ENCODE measurements around the gene HS6ST1. TPM values are rescaled to one million over a fixed set of nuclear protein-coding genes. Genes with fewer than 3 reads are reported as not detected.
"Not testable (repeated sequence)": the region's sequence is repeated elsewhere in the genome, so short reads cannot be mapped to it uniquely, and the experiment has no call there.

The HS6ST1 gene
- total RNA-seq, 2 experiments from 2014 or later = 7.1 to 8.7 TPM

DNA sequence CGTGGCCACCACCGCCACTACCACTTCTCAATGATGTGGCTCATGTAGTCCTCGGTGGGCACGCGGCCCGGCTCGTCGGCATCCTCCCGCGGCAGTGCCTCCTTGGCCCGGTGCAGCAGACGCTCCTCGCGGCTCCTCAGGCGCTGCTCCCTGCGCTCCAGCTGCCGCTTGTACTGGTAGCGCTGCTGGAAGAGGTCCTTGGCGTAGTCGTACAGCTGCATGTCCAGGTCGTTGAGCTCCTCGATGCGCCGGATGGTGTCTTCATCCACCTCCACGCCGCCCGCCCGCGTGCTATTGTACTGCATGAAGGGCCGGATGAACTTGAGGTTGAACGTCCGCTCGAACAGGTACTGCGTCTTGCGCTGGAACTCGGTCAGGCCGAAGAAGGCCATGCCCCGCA lies 50.5 kb downstream of the HS6ST1 start:
- H3K4me1 ChIP-seq (ENCODE audit: insufficient read depth, low read length); intact Hi-C loops (cut with DNase I, micrococcal nuclease); H3K36me3 Mint-ChIP-seq (ENCODE audit: low read depth); H3K9me3 Mint-ChIP-seq; POLR2A ChIA-PET; H3K27ac Mint-ChIP-seq; H3K9me3 ChIP-seq (ENCODE audit: control insufficient read depth in 1 of 2, insufficient read depth in 1 of 2, low read length in 2 of 2); H3K4me1 Mint-ChIP-seq (ENCODE audit: low read depth); H3K27me3 ChIP-seq (ENCODE audit: control insufficient read depth in 1 of 2, insufficient read depth in 2 of 2, low read length in 2 of 2); H3K4me3 ChIP-seq (ENCODE audit: low read length); ATAC-seq (ENCODE audit: poor library complexity); H3K36me3 ChIP-seq (ENCODE audit: insufficient read depth, low read length); CTCF ChIA-PET; H3K4me3 Mint-ChIP-seq; H3K27me3 Mint-ChIP-seq; H3K27ac ChIP-seq (ENCODE audit: low read depth in 1 of 2, low read length in 2 of 2): not testable (repeated sequence)
- peak in 2 of 14 experiments; percentile 8 to 25 for DNase-seq

- H3K27ac Mint-ChIP-seq; ATAC-seq (ENCODE audit: poor library complexity); CTCF ChIA-PET; H3K9me3 ChIP-seq (ENCODE audit: control insufficient read depth in 1 of 2, insufficient read depth in 1 of 2, low read length in 2 of 2); H3K4me3 ChIP-seq (ENCODE audit: low read length); intact Hi-C loops (cut with DNase I, micrococcal nuclease); H3K36me3 Mint-ChIP-seq (ENCODE audit: low read depth); H3K4me3 Mint-ChIP-seq; H3K4me1 ChIP-seq (ENCODE audit: insufficient read depth, low read length); H3K36me3 ChIP-seq (ENCODE audit: insufficient read depth, low read length); H3K27ac ChIP-seq (ENCODE audit: low read depth in 1 of 2, low read length in 2 of 2); H3K4me1 Mint-ChIP-seq (ENCODE audit: low read depth); H3K27me3 ChIP-seq (ENCODE audit: control insufficient read depth in 1 of 2, insufficient read depth in 2 of 2, low read length in 2 of 2); H3K27me3 Mint-ChIP-seq; POLR2A ChIA-PET; H3K9me3 Mint-ChIP-seq: not testable (repeated sequence)
- DNase-seq = peak in 1 of 14 experiments; percentile 32
These were observed 51.0 kb downstream of the HS6ST1 start for GRCh38 chr2:128267649-128268048.

DNA sequence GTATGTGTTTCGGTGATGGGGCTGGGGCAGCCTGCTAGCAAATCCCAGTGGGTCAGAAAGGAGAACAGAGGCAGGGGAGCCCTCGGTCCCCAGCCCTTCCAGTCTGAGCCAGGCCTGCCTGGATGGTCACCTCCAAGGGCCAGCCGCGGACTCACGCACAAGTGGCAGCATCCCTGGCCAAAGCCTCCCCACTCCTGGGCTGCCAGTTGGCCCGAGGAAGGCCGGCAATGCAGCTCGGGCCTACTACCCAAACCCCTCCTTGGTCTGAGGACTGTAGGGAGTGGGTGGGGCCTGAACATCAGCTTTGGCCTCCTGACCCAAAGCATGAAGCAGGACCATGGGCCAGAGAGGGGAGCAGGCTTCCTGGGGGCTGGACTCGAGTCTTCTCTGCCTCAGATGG lies 51.5 kb downstream of the HS6ST1 start:
- H3K27me3 Mint-ChIP-seq; H3K4me1 ChIP-seq (ENCODE audit: insufficient read depth, low read length); H3K4me1 Mint-ChIP-seq (ENCODE audit: low read depth); H3K4me3 ChIP-seq (ENCODE audit: low read length); H3K9me3 Mint-ChIP-seq; H3K36me3 Mint-ChIP-seq (ENCODE audit: low read depth); H3K27ac ChIP-seq (ENCODE audit: low read depth in 1 of 2, low read length in 2 of 2); ATAC-seq (ENCODE audit: poor library complexity); H3K9me3 ChIP-seq (ENCODE audit: control insufficient read depth in 1 of 2, insufficient read depth in 1 of 2, low read length in 2 of 2); H3K27me3 ChIP-seq (ENCODE audit: control insufficient read depth in 1 of 2, insufficient read depth in 2 of 2, low read length in 2 of 2); H3K4me3 Mint-ChIP-seq; POLR2A ChIA-PET; H3K27ac Mint-ChIP-seq; CTCF ChIA-PET; intact Hi-C loops (cut with DNase I, micrococcal nuclease); H3K36me3 ChIP-seq (ENCODE audit: insufficient read depth, low read length): not testable (repeated sequence)
- peak in 1 of 14 experiments; percentile 14 for DNase-seq

- DNase-seq = peak in 1 of 14 experiments; percentile 26
- POLR2A ChIA-PET = not testable (repeated sequence)
These were observed 52.2 kb downstream of the HS6ST1 start for GRCh38 chr2:128266463-128266862.

DNA sequence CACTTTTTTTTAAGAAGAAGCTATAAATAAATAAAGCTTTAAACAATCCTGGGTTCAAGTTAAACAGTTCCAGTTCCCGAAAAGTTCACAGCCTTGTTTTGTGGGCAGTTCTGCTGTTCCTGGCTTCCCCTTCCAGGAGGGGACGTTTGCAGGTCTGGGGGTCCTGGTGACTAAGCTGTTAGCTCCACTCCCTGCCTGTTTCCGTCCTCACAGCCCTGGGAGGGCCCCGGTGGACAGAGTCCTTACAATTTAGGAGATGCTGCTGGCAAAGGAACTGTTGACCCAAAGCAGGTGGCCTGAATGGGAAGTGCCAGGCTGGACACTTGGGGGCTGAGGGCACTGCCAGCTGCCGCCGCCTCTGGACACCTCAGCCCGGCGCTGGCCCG lies 53.1 kb downstream of the HS6ST1 start:
- POLR2A ChIA-PET; intact Hi-C loops (cut with DNase I, micrococcal nuclease); H3K4me3 ChIP-seq (ENCODE audit: low read length); H3K27ac ChIP-seq (ENCODE audit: low read depth in 1 of 2, low read length in 2 of 2); H3K27me3 Mint-ChIP-seq; H3K4me1 ChIP-seq (ENCODE audit: insufficient read depth, low read length); H3K27ac Mint-ChIP-seq; H3K4me3 Mint-ChIP-seq; CTCF ChIA-PET; H3K9me3 Mint-ChIP-seq; H3K36me3 ChIP-seq (ENCODE audit: insufficient read depth, low read length); H3K4me1 Mint-ChIP-seq (ENCODE audit: low read depth); H3K36me3 Mint-ChIP-seq (ENCODE audit: low read depth); H3K27me3 ChIP-seq (ENCODE audit: control insufficient read depth in 1 of 2, insufficient read depth in 2 of 2, low read length in 2 of 2); ATAC-seq (ENCODE audit: poor library complexity); DNase-seq: not testable (repeated sequence)
- peaks cover 0 to 11% of the 10 kb centered on the region in 2 experiments for H3K9me3 ChIP-seq (ENCODE audit: control insufficient read depth in 1 of 2, insufficient read depth in 1 of 2, low read length in 2 of 2)

More at GRCh38 chr2:128266463-128266862, 52.2 kb downstream of the HS6ST1 start:
- H3K4me3 Mint-ChIP-seq; H3K27ac ChIP-seq (ENCODE audit: low read depth in 1 of 2, low read length in 2 of 2); H3K4me1 Mint-ChIP-seq (ENCODE audit: low read depth); H3K27me3 ChIP-seq (ENCODE audit: control insufficient read depth in 1 of 2, insufficient read depth in 2 of 2, low read length in 2 of 2); CTCF ChIA-PET; intact Hi-C loops (cut with DNase I, micrococcal nuclease); H3K9me3 Mint-ChIP-seq; H3K36me3 Mint-ChIP-seq (ENCODE audit: low read depth); H3K27ac Mint-ChIP-seq; H3K4me1 ChIP-seq (ENCODE audit: insufficient read depth, low read length); H3K36me3 ChIP-seq (ENCODE audit: insufficient read depth, low read length); ATAC-seq (ENCODE audit: poor library complexity); H3K27me3 Mint-ChIP-seq; H3K4me3 ChIP-seq (ENCODE audit: low read length); H3K9me3 ChIP-seq (ENCODE audit: control insufficient read depth in 1 of 2, insufficient read depth in 1 of 2, low read length in 2 of 2): not testable (repeated sequence)
